Uterus (tissue), 2 donors: ENCODE results near the gene SH3PXD2A.

ENCODE experiments used
- POLR2A ChIP-seq, 2 donors: fragments of 450-650 bp; IDR thresholded peaks; one replicate each; pipeline ENCODE4 v1.6.1; 2016; ENCODE audit warnings: antibody characterized with exemption in 2 of 2, mild to moderate bottlenecking in 1 of 2, moderate library complexity in 1 of 2
- TF ChIP-seq, protein P1 (sequence below), 4 experiments: fragments of 200-600 bp in 2 of 4; fragments of 450-650 bp in 2 of 4; sonication (generic) in 2 of 4; IDR thresholded peaks; one replicate each; pipeline ENCODE4 v1.5.1; 2016 to 2019; ENCODE audit warnings: antibody characterized with exemption in 4 of 4, mild to moderate bottlenecking in 2 of 4, moderate library complexity in 1 of 4

DNA sequence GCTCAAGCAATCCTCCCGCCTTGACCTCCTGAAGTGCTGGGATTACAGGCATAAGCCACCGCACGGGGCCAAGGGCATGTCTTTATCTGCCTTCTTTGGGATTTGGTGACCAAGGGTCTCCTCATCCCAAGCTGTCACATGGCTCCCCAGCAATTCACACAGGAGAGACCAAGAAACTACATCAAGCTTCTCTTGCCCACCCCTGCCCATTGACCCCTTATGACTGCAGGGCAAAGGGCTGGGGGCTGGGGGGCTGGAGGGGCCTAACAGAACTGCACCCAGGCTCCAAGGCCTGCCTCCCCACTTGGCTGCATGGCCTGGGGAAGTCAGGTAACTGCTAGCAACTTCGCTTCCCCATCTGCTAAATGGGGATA lies 137.1 kb downstream of the SH3PXD2A start:
- TF ChIP-seq, protein P1, sequence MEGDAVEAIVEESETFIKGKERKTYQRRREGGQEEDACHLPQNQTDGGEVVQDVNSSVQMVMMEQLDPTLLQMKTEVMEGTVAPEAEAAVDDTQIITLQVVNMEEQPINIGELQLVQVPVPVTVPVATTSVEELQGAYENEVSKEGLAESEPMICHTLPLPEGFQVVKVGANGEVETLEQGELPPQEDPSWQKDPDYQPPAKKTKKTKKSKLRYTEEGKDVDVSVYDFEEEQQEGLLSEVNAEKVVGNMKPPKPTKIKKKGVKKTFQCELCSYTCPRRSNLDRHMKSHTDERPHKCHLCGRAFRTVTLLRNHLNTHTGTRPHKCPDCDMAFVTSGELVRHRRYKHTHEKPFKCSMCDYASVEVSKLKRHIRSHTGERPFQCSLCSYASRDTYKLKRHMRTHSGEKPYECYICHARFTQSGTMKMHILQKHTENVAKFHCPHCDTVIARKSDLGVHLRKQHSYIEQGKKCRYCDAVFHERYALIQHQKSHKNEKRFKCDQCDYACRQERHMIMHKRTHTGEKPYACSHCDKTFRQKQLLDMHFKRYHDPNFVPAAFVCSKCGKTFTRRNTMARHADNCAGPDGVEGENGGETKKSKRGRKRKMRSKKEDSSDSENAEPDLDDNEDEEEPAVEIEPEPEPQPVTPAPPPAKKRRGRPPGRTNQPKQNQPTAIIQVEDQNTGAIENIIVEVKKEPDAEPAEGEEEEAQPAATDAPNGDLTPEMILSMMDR (IDR thresholded peaks at IDR 0.05): no peak
- TF ChIP-seq POLR2A (IDR thresholded peaks at IDR 0.05): no peak
